Loucy (cell line): ENCODE data around the gene PJA2.

ENCODE experiments used
- H2AFZ ChIP-seq: fragments of 200-600 bp; sonication (generic); 2 replicates; pipeline ENCODE4 v1.6.0; 2016; ENCODE audit warnings: antibody characterized with exemption, mild to moderate bottlenecking, low read length, moderate library complexity
- H3F3A ChIP-seq: fragments of 200-600 bp; 2 replicates; pipeline ENCODE4 v1.6.0; 2016; ENCODE audit warnings: antibody characterized with exemption, low read depth, mild to moderate bottlenecking
- H3K27me3 ChIP-seq: fragments of 200-600 bp; sonication (generic); 2 replicates; pipeline ENCODE4 v1.6.1; 2014; ENCODE audit warnings: low read length, mild to moderate bottlenecking; ENCODE audit not compliant: insufficient read depth, poor library complexity, severe bottlenecking
- H3K36me3 ChIP-seq: fragments of 200-600 bp; sonication (generic); 2 replicates; pipeline ENCODE4 v1.6.1; 2016; ENCODE audit warnings: low read length; ENCODE audit not compliant: insufficient read depth
- H3K4me1 ChIP-seq: fragments of 200-600 bp; sonication (generic); 2 replicates; pipeline ENCODE4 v1.5.1; 2014; ENCODE audit warnings: low read length, mild to moderate bottlenecking; ENCODE audit not compliant: insufficient read depth, poor library complexity, severe bottlenecking
- H3K4me2 ChIP-seq: fragments of 200-600 bp; sonication (generic); 2 replicates; pipeline ENCODE4 v1.6.0; 2014; ENCODE audit warnings: antibody characterized with exemption, low read length, low read depth, mild to moderate bottlenecking; ENCODE audit not compliant: poor library complexity, severe bottlenecking
- H3K4me3 ChIP-seq: fragments of 200-600 bp; sonication (generic); 2 replicates; pipeline ENCODE4 v1.5.1; 2014; ENCODE audit warnings: low read length, mild to moderate bottlenecking, mixed read lengths; ENCODE audit not compliant: poor library complexity, severe bottlenecking
- H3K79me2 ChIP-seq: fragments of 200-600 bp; sonication (generic); 2 replicates; pipeline ENCODE4 v1.6.1; 2014; ENCODE audit warnings: low read length; ENCODE audit not compliant: insufficient read depth
- H3K9ac ChIP-seq: fragments of 200-600 bp; sonication (generic); 2 replicates; pipeline ENCODE4 v1.6.0; 2014; ENCODE audit warnings: mild to moderate bottlenecking, low read depth, low read length, moderate library complexity; ENCODE audit not compliant: poor library complexity, severe bottlenecking
- H3K9me2 ChIP-seq: fragments of 200-600 bp; sonication (generic); replicated peaks from 2 replicates; pipeline ENCODE4 v1.6.1; 2016; ENCODE audit warnings: low read depth, low read length, mixed read lengths
- H3K9me3 ChIP-seq: fragments of 200-600 bp; sonication (generic); 2 replicates; pipeline ENCODE4 v1.6.1; 2014; ENCODE audit warnings: mild to moderate bottlenecking, antibody characterized with exemption, low read length, low read depth; ENCODE audit not compliant: insufficient read depth
- H4K20me1 ChIP-seq: fragments of 200-600 bp; sonication (generic); 2 replicates; pipeline ENCODE4 v1.6.0; 2014; ENCODE audit warnings: antibody characterized with exemption, low read length, mild to moderate bottlenecking; ENCODE audit not compliant: insufficient read depth, poor library complexity, severe bottlenecking
- CTCF ChIP-seq: fragments of 200-600 bp; sonication (generic); conservative IDR thresholded peaks from 2 replicates; pipeline ENCODE4 v1.5.1; 2014; ENCODE audit warnings: mild to moderate bottlenecking, antibody characterized with exemption, low read length
- EZH2phosphoT487 ChIP-seq: fragments of 200-600 bp; IDR thresholded peaks from 2 replicates; pipeline ENCODE4 v1.6.1; 2018; ENCODE audit warnings: antibody characterized with exemption, mild to moderate bottlenecking, moderate library complexity, borderline replicate concordance

The PJA2 gene

GRCh38 chr5:109324931-109325330 is 84.8 kb downstream of the PJA2 start:
- H3K9ac ChIP-seq, result no peak overlapping the region
- no peaks in the 10 kb centered on the region for H3F3A ChIP-seq
- no peak overlapping the region for H3K4me3 ChIP-seq
- no peaks in the 10 kb centered on the region for H3K79me2 ChIP-seq
- H3K4me1 ChIP-seq, result no peaks in the 10 kb centered on the region
- H3K9me2 ChIP-seq, result no peaks in the 10 kb centered on the region
- no peak for TF ChIP-seq CTCF
- TF ChIP-seq EZH2phosphoT487, result no peak
- H2AFZ ChIP-seq, result no peak overlapping the region
- H3K27me3 ChIP-seq, result no peaks in the 10 kb centered on the region
- no peaks in the 10 kb centered on the region for H4K20me1 ChIP-seq
- no peaks in the 10 kb centered on the region for H3K36me3 ChIP-seq
- H3K9me3 ChIP-seq, result no peaks in the 10 kb centered on the region
- H3K4me2 ChIP-seq, result no peak overlapping the region

- H2AFZ ChIP-seq, result no peak overlapping the region
- no peaks in the 10 kb centered on the region for H3K36me3 ChIP-seq
- TF ChIP-seq EZH2phosphoT487, result no peak
- no peak for TF ChIP-seq CTCF
- no peaks in the 10 kb centered on the region for H3K79me2 ChIP-seq
- no peaks in the 10 kb centered on the region for H3K27me3 ChIP-seq
- H4K20me1 ChIP-seq, result no peaks in the 10 kb centered on the region
- no peaks in the 10 kb centered on the region for H3K4me1 ChIP-seq
- H3K9me2 ChIP-seq, result no peaks in the 10 kb centered on the region
- H3K4me2 ChIP-seq, result no peak overlapping the region
- no peak overlapping the region for H3K4me3 ChIP-seq
- no peaks in the 10 kb centered on the region for H3F3A ChIP-seq
- H3K9me3 ChIP-seq, result no peaks in the 10 kb centered on the region
- H3K9ac ChIP-seq, result no peak overlapping the region
Measured at GRCh38 chr5:109324351-109324750, 85.4 kb downstream of the PJA2 start.

- Histone ChIP-seq H3K9me3 (no peaks in the 10 kb centered on the region), H3K4me1 (no peaks in the 10 kb centered on the region), H3K79me2 (no peaks in the 10 kb centered on the region), H3F3A (no peaks in the 10 kb centered on the region), H3K9me2 (no peaks in the 10 kb centered on the region), H2AFZ (no peak overlapping the region), H3K9ac (no peak overlapping the region), H3K4me3 (no peak overlapping the region), H3K36me3 (no peaks in the 10 kb centered on the region), H3K4me2 (no peak overlapping the region), H4K20me1 (no peaks in the 10 kb centered on the region), H3K27me3 (no peaks in the 10 kb centered on the region)
- TF ChIP-seq CTCF (no peak), EZH2phosphoT487 (no peak)
Measured at GRCh38 chr5:109322694-109323093, 87.1 kb downstream of the PJA2 start.
